Activated B cell treated with CpG ODN at 0.5 μM for 24 hours (primary cell): ENCODE data around the gene GPR176. TPM values are rescaled to one million over a fixed set of nuclear protein-coding genes. Genes with fewer than 3 reads are reported as not detected.

Experiments
- ATAC-seq: fragments of 200-7000 bp; cut with Tn5 transposase; one replicate; pipeline ENCODE4 v1.10.0; 2021; ENCODE audit warnings: low read depth, mild to moderate bottlenecking, moderate library complexity
- CTCF ChIA-PET: fragments of 350-600 bp; sonication (Branson Sonifier 250); formaldehyde crosslinking; loops from one replicate; lab custom pipeline; 2021; ENCODE audit warnings: antibody characterized with exemption; lab: Charles Lee
- POLR2A ChIA-PET: fragments of 350-600 bp; sonication (Branson Sonifier 250); formaldehyde crosslinking; loops from one replicate; lab custom pipeline; 2021; ENCODE audit warnings: antibody characterized with exemption; lab: Charles Lee
- DNase-seq: peaks from one replicate; pipeline ENCODE4 v3.0.0; 2022
- H3K27ac Mint-ChIP-seq: one replicate; pipeline ENCODE4 v1.8.0; 2020; ENCODE audit warnings: mixed read lengths
- H3K27me3 Mint-ChIP-seq: one replicate; pipeline ENCODE4 v1.8.0; 2021; ENCODE audit warnings: mixed read lengths
- H3K36me3 Mint-ChIP-seq: one replicate; pipeline ENCODE4 v1.8.0; 2021; ENCODE audit warnings: low read depth, mixed read lengths
- H3K4me1 Mint-ChIP-seq: one replicate; pipeline ENCODE4 v1.8.0; 2021; ENCODE audit warnings: mixed read lengths
- H3K4me3 Mint-ChIP-seq: one replicate; pipeline ENCODE4 v1.8.0; 2020; ENCODE audit warnings: mild to moderate bottlenecking, mixed read lengths
- H3K9me3 Mint-ChIP-seq: one replicate; pipeline ENCODE4 v1.8.0; 2020; ENCODE audit warnings: mixed read lengths
- CTCF ChIP-seq: fragments of 200-600 bp; IDR thresholded peaks from one replicate; pipeline ENCODE4 v1.8.0; 2022; ENCODE audit warnings: antibody characterized with exemption, mild to moderate bottlenecking
- intact Hi-C: fragments of 100-400 bp; cut with micrococcal nuclease; formaldehyde crosslinking; loops from one replicate; pipeline ENCODE4 v1.15.1; 2024
- total RNA-seq: library from RNA; stranded (reverse); gene quantifications from 2 replicates; pipeline ENCODE4 v1.2.3, GENCODE V29; 2022

GPR176 gene
- total RNA-seq, 1 donor from 2014 or later, result not detected

- H3K9me3 Mint-ChIP-seq, result no peaks in the 10 kb centered on the region
- TF ChIP-seq CTCF, result no peak
- H3K36me3 Mint-ChIP-seq, result no peaks in the 10 kb centered on the region
- ChIA-PET CTCF (no interaction called here), POLR2A (no interaction called here)
- no peak overlapping the region for H3K4me3 Mint-ChIP-seq
- H3K27ac Mint-ChIP-seq, result no peak overlapping the region
- ATAC-seq (no peak), DNase-seq (no peak)
- peaks cover 10% of the 10 kb centered on the region for H3K27me3 Mint-ChIP-seq
- H3K4me1 Mint-ChIP-seq, result no peaks in the 10 kb centered on the region
- intact Hi-C loops, result no loop called here
Observed at GRCh38 chr15:39837454-39837853, 82.6 kb downstream of the GPR176 start.

- ChIA-PET CTCF (no interaction called here), POLR2A (no interaction called here)
- peaks cover 14% of the 10 kb centered on the region for H3K27me3 Mint-ChIP-seq
- DNase-seq, result no peak
- intact Hi-C loops, result no loop called here
- no peak for TF ChIP-seq CTCF
- H3K27ac Mint-ChIP-seq, result no peak overlapping the region
- H3K4me3 Mint-ChIP-seq, result no peak overlapping the region
- no peaks in the 10 kb centered on the region for H3K4me1 Mint-ChIP-seq
- no peaks in the 10 kb centered on the region for H3K36me3 Mint-ChIP-seq
- no peaks in the 10 kb centered on the region for H3K9me3 Mint-ChIP-seq
- no peak for ATAC-seq
Observed at GRCh38 chr15:39835550-39835949, 84.5 kb downstream of the GPR176 start.

- no peak overlapping the region for H3K4me3 Mint-ChIP-seq
Observed at GRCh38 chr15:39834256-39834655, 85.8 kb downstream of the GPR176 start.

GRCh38 chr15:39833515-39833981, 86.5 kb downstream of the GPR176 start:
- intact Hi-C loops, result no loop called here
- Mint-ChIP-seq H3K27me3 (peaks cover 19% of the 10 kb centered on the region), H3K4me1 (no peaks in the 10 kb centered on the region), H3K4me3 (no peak overlapping the region), H3K27ac (no peak overlapping the region), H3K9me3 (no peaks in the 10 kb centered on the region), H3K36me3 (no peaks in the 10 kb centered on the region)
- no peak for DNase-seq
- ChIA-PET POLR2A (no interaction called here), CTCF (no interaction called here)
- ATAC-seq, result no peak
- no peak for TF ChIP-seq CTCF

More at GRCh38 chr15:39834256-39834655, 85.8 kb downstream of the GPR176 start:
- Mint-ChIP-seq H3K36me3 (no peaks in the 10 kb centered on the region), H3K27me3 (peaks cover 15% of the 10 kb centered on the region), H3K9me3 (no peaks in the 10 kb centered on the region), H3K4me1 (no peaks in the 10 kb centered on the region), H3K27ac (no peak overlapping the region)
- no peak for ATAC-seq
- DNase-seq, result no peak
- CTCF ChIA-PET, result no interaction called here
- POLR2A ChIA-PET, result no interaction called here
- intact Hi-C loops, result no loop called here
- TF ChIP-seq CTCF, result no peak

- Mint-ChIP-seq H3K27ac (no peak overlapping the region), H3K4me1 (no peaks in the 10 kb centered on the region), H3K4me3 (no peak overlapping the region), H3K9me3 (no peaks in the 10 kb centered on the region), H3K27me3 (peaks cover 22% of the 10 kb centered on the region), H3K36me3 (no peaks in the 10 kb centered on the region)
- intact Hi-C loops, result no loop called here
- ATAC-seq (no peak), DNase-seq (no peak)
- TF ChIP-seq CTCF, result no peak
- CTCF ChIA-PET, result interaction anchor here (1.2 kb wide), 1 partner anchor 143 kb away, joined by 3 read pairs; no protein-coding TSS in a partner anchor
- POLR2A ChIA-PET, result no interaction called here
Observed at GRCh38 chr15:39830166-39830565, 89.9 kb downstream of the GPR176 start.
